ENCODE data around the gene KXD1.

KXD1 gene

GRCh38 chr19:18608102-18608804 lies 50.6 kb downstream of the KXD1 start:
- no peaks in the 10 kb centered on the region for H3K36me3 Mint-ChIP-seq (ENCODE audit: low read depth)
- ATAC-seq, result no peak

GRCh38 chr19:18608805-18609716 lies 51.4 kb downstream of the KXD1 start:
- ATAC-seq (no peak), DNase-seq (no peak)
- H3K27me3 Mint-ChIP-seq, result peaks cover 73% of the 10 kb centered on the region
- no peaks in the 10 kb centered on the region for H3K36me3 Mint-ChIP-seq (ENCODE audit: low read depth)
- peaks cover 18% of the 10 kb centered on the region for H3K4me1 Mint-ChIP-seq
- no peak overlapping the region for H3K4me3 Mint-ChIP-seq
- H3K27ac Mint-ChIP-seq, result no peak overlapping the region
- no peaks in the 10 kb centered on the region for H3K9me3 Mint-ChIP-seq

More at GRCh38 chr19:18608102-18608804, 50.6 kb downstream of the KXD1 start:
- no peak for DNase-seq
- Mint-ChIP-seq H3K27ac (no peak overlapping the region), H3K4me3 (no peak overlapping the region), H3K4me1 (peaks cover 16% of the 10 kb centered on the region), H3K27me3 (peaks cover 69% of the 10 kb centered on the region), H3K9me3 (no peaks in the 10 kb centered on the region)

- Mint-ChIP-seq H3K36me3 (ENCODE audit: low read depth) (no peaks in the 10 kb centered on the region), H3K27ac (no peak overlapping the region), H3K9me3 (no peaks in the 10 kb centered on the region), H3K4me1 (peaks cover 18% of the 10 kb centered on the region), H3K4me3 (no peak overlapping the region), H3K27me3 (peaks cover 74% of the 10 kb centered on the region)
- DNase-seq (no peak), ATAC-seq (no peak)
Measured at GRCh38 chr19:18609717-18610051, 52.0 kb downstream of the KXD1 start.

- Mint-ChIP-seq H3K4me1 (peaks cover 18% of the 10 kb centered on the region), H3K9me3 (no peaks in the 10 kb centered on the region), H3K36me3 (ENCODE audit: low read depth) (no peaks in the 10 kb centered on the region), H3K4me3 (no peak overlapping the region), H3K27me3 (peaks cover 74% of the 10 kb centered on the region), H3K27ac (no peak overlapping the region)
- no peak for ATAC-seq
- no peak for DNase-seq
Measured at GRCh38 chr19:18610245-18610555, 52.5 kb downstream of the KXD1 start.

- ATAC-seq (no peak), DNase-seq (no peak)
- Mint-ChIP-seq H3K36me3 (ENCODE audit: low read depth) (no peaks in the 10 kb centered on the region), H3K27me3 (peaks cover 74% of the 10 kb centered on the region), H3K4me1 (peaks cover 15% of the 10 kb centered on the region), H3K4me3 (no peak overlapping the region), H3K27ac (no peak overlapping the region), H3K9me3 (no peaks in the 10 kb centered on the region)
Measured at GRCh38 chr19:18610556-18611326, 53.1 kb downstream of the KXD1 start.

- H3K9me3 Mint-ChIP-seq, result no peaks in the 10 kb centered on the region
- peaks cover 15% of the 10 kb centered on the region for H3K4me1 Mint-ChIP-seq
- no peak for ATAC-seq
Measured at GRCh38 chr19:18611327-18612050, 53.8 kb downstream of the KXD1 start.

GRCh38 chr19:18612051-18612771 lies 54.5 kb downstream of the KXD1 start:
- no peaks in the 10 kb centered on the region for H3K9me3 Mint-ChIP-seq
- H3K4me1 Mint-ChIP-seq, result peaks cover 15% of the 10 kb centered on the region
- no peak overlapping the region for H3K27ac Mint-ChIP-seq
- H3K27me3 Mint-ChIP-seq, result peaks cover 80% of the 10 kb centered on the region
- no peaks in the 10 kb centered on the region for H3K36me3 Mint-ChIP-seq (ENCODE audit: low read depth)
- ATAC-seq, result no peak
- peak overlapping the region; percentile 56 for H3K4me3 Mint-ChIP-seq
- DNase-seq, result no peak

More at GRCh38 chr19:18611327-18612050, 53.8 kb downstream of the KXD1 start:
- H3K27ac Mint-ChIP-seq, result no peak overlapping the region
- DNase-seq, result no peak
- H3K4me3 Mint-ChIP-seq, result no peak overlapping the region
- peaks cover 81% of the 10 kb centered on the region for H3K27me3 Mint-ChIP-seq
- H3K36me3 Mint-ChIP-seq (ENCODE audit: low read depth), result no peaks in the 10 kb centered on the region

GRCh38 chr19:18612772-18613588 lies 55.3 kb downstream of the KXD1 start, which contains the start of gene TMEM59L:
Gene TMEM59L, plus strand, starts transcription at chr19:18612870. Its CDS starts 89 bp downstream, at chr19:18612959.
- no peaks in the 10 kb centered on the region for H3K36me3 Mint-ChIP-seq (ENCODE audit: low read depth)
- H3K27ac Mint-ChIP-seq, result no peak within 1 kb of the TSS
- DNase-seq (peak; percentile 35), ATAC-seq (no peak)
- peak within 1 kb of the TSS; percentile 56 for H3K4me3 Mint-ChIP-seq
- peaks cover 15% of the 10 kb centered on the region for H3K4me1 Mint-ChIP-seq
- no peaks in the 10 kb centered on the region for H3K9me3 Mint-ChIP-seq
- peaks cover 77% of the 10 kb centered on the region for H3K27me3 Mint-ChIP-seq

GRCh38 chr19:18613589-18614234 lies 56.0 kb downstream of the KXD1 start:
- Mint-ChIP-seq H3K36me3 (ENCODE audit: low read depth) (no peaks in the 10 kb centered on the region), H3K9me3 (no peaks in the 10 kb centered on the region), H3K4me3 (peak overlapping the region; percentile 24), H3K27me3 (peaks cover 70% of the 10 kb centered on the region), H3K27ac (no peak overlapping the region), H3K4me1 (peaks cover 15% of the 10 kb centered on the region)
- DNase-seq, result no peak
- no peak for ATAC-seq

- ATAC-seq (no peak), DNase-seq (no peak)
- H3K27ac Mint-ChIP-seq, result no peak overlapping the region
- peaks cover 14% of the 10 kb centered on the region for H3K4me1 Mint-ChIP-seq
- H3K36me3 Mint-ChIP-seq (ENCODE audit: low read depth), result no peaks in the 10 kb centered on the region
- H3K4me3 Mint-ChIP-seq, result no peak overlapping the region
- H3K9me3 Mint-ChIP-seq, result no peaks in the 10 kb centered on the region
- H3K27me3 Mint-ChIP-seq, result peaks cover 54% of the 10 kb centered on the region
Measured at GRCh38 chr19:18616023-18616422, 58.4 kb downstream of the KXD1 start.

- ATAC-seq (no peak), DNase-seq (no peak)
- H3K36me3 Mint-ChIP-seq (ENCODE audit: low read depth), result no peaks in the 10 kb centered on the region
- H3K4me3 Mint-ChIP-seq, result no peak overlapping the region
- H3K27me3 Mint-ChIP-seq, result peaks cover 45% of the 10 kb centered on the region
- peaks cover 4% of the 10 kb centered on the region for H3K4me1 Mint-ChIP-seq
- H3K27ac Mint-ChIP-seq, result no peak overlapping the region
- H3K9me3 Mint-ChIP-seq, result no peaks in the 10 kb centered on the region
Measured at GRCh38 chr19:18617562-18617961, 59.9 kb downstream of the KXD1 start.

GRCh38 chr19:18618236-18618635 lies 60.6 kb downstream of the KXD1 start:
- Mint-ChIP-seq H3K27me3 (peaks cover 45% of the 10 kb centered on the region), H3K36me3 (ENCODE audit: low read depth) (no peaks in the 10 kb centered on the region), H3K4me1 (peaks cover 3% of the 10 kb centered on the region)

More at GRCh38 chr19:18618236-18618635, 60.6 kb downstream of the KXD1 start:
- DNase-seq (no peak), ATAC-seq (no peak)
- H3K4me3 Mint-ChIP-seq, result no peak overlapping the region
- H3K9me3 Mint-ChIP-seq, result no peaks in the 10 kb centered on the region
- no peak overlapping the region for H3K27ac Mint-ChIP-seq

All from activated naive CD8-positive, alpha-beta T cell treated with anti-CD3 and anti-CD28 coated beads, Interleukin-2, amount 50 U/mL, for 24 hours (primary cell).